GM12873 (cell line): Measurements from ENCODE around the gene ENO3.
A peak's percentile ranks its signal among the peaks of the same experiment; 100 is the strongest.

Source experiments
- CTCF ChIP-seq: IDR thresholded peaks from 2 replicates; pipeline ENCODE4 v1.5.1; 2012; ENCODE audit warnings: low read depth, mild to moderate bottlenecking, moderate library complexity, low read length, control low read depth; ENCODE audit not compliant: insufficient read depth; ENCODE audit errors: missing control alignments

The ENO3 gene

GRCh38 chr17:4933646-4934045, 17.3 kb upstream of the ENO3 start:
- TF ChIP-seq CTCF = no peak

DNA sequence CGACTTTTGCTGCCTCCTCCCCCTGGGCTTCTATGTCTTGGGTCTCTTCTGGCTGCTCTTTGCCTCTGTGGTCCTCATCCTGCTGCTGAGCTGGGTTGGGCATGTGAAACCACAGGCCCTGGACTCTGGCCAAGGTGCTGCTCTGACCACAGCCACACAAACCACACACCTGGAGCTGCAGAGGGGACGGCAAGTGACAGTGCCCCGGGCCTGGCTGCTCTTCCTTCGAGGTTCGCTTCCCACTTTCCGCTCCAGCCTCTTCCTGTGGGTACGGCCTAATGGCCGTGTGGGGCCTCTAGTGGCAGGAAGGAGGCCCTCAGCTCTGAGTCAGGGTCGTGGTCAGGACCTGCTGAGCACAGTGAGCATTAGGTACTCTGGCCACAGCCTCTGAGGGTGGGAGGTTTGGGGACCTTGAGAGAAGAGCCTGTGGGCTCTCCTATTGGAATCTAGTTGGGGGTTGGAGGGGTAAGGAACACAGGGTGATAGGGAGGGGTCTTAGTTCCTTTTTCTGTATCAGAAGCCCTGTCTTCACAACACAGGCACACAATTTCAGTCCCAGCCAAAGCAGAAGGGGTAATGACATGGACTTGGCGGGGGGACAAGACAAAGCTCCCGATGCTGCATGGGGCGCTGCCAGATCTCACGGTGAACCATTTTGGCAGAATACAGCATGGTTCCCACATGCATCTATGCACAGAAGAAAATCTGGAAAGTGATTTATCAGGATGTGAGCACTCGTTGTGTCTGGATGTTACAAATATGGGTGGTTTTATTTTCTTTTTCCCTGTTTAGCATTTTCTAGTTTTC, 16.5 kb upstream of the ENO3 start:
- TF ChIP-seq CTCF = peak; percentile 41

GRCh38 chr17:4935650-4936049, 15.3 kb upstream of the ENO3 start:
- TF ChIP-seq CTCF = no peak

DNA sequence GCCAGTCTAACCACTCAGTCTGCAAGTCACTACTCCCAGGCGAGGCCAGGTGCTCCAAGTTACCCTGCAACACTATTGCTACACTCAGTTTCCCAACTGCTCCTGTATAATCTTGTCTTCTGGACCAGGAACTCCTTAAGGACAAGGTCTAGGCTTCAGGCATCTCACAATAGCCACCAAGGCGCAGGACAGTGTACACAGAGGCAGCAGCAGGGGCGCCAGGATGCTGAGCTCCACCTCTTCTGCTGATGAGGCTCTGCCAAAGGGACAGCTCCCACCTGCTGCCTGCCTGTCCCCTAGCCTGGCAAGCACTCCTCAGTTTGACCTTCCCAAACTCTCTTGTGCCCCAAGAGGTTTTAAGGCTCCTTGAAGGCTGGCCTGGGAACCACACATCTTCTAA, 14.5 kb upstream of the ENO3 start:
- TF ChIP-seq CTCF = no peak

DNA sequence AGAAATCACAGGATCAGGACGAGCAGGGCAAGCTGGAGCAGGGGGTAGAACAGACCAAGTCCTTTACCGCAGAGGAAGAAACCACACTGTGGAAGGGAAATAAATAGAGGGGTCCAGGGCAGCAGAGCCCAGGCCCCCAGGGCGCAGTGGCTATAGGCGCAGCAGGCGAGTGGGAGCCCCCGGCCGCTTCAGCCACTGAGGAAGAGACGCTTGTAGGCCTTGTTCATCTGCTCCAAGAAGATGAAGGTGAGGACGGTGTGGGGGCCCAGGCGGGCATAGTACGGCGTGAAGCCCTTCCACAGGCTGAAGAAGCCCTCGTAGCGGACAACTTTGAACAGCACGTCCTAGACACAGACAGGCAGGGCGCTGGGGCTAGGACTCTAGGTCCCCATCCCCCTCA, 13.4 kb upstream of the ENO3 start:
- no peak for TF ChIP-seq CTCF

DNA sequence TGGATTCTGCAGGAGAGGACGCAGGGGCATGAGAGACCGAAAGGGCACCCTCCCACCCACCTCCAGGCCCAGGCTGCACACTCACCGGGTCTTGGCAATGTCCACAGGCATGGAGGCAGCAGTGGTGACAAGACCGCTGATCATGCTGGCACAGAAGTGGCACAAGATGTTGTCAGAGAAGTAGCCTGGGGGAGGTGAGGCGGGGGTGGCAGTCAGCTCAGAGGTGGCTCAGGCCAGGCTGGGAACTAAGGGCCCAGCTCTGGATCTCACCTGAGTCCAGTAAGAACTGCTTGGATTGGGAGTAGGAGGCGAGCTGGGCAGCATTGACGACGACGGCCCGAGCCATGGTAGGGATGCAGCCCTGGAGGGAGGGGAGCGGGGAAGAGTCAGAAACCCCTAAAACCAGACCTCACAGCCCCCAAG, 12.8 kb upstream of the ENO3 start:
- TF ChIP-seq CTCF = no peak

DNA sequence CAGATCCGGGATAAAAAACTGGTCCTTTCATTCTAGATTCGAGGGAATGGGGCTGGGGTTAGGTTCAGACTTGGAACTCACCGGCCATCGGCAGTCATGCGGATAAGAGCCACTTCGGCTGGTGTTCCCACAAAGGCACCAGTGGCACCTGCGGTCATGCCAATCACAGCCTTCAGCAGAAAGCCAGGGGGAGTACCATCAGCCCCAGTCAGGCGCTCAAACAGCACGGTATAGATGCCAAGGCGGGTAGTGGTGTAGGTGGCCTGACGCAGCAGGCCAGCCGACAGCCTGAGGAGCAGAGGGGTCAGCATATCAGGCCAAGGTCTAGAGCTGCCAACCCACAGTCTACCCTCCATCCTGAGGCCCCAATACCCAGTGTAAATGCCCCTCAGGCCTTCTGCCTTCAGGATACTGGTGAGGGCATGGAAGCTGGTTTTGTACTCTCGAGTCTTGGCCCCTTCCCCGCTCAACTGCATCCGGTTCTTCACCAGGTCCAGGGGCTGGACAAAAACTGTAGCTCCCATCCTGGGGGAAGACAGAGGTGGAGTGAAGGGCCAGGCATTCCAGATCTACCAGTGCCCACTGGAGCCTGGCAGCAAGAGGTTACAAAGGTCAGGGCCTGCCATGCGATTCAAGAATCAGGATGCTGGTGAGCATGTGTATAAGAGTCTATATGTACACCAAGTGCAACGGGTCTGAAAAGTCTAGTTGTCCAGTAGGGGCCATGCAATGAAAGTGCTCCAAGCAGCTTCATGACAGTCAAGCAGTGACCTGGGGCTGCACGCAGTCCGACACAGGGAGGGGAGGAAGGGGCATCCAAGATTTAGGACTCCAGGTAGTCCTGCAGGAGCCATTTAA, 12.0 kb upstream of the ENO3 start:
- no peak for TF ChIP-seq CTCF
